Measurements from ENCODE around the gene SLC49A4.

SLC49A4 gene

DNA sequence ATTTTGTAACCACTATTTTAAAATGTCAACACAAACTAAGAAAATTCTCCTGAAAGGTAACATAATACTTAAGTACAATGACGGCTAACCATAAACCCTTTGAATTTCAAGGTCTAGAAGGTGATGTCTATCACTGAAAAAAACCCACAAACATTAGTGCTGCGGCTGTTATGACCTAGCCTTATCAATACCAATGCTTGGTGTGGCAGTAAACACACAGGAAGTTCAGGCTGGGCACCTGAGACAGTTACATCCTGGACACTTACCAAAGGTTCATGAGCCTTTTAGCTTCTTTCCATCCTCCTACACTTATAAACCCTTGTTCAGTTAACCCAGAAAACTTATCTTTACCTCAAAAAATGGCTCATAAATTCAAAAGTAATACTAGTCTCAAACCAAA is 7.0 kb upstream of the SLC49A4 start:
- DNase-seq (ENCODE audit: extremely low read depth, low read depth), result no peak
- TF ChIP-seq, protein P1, sequence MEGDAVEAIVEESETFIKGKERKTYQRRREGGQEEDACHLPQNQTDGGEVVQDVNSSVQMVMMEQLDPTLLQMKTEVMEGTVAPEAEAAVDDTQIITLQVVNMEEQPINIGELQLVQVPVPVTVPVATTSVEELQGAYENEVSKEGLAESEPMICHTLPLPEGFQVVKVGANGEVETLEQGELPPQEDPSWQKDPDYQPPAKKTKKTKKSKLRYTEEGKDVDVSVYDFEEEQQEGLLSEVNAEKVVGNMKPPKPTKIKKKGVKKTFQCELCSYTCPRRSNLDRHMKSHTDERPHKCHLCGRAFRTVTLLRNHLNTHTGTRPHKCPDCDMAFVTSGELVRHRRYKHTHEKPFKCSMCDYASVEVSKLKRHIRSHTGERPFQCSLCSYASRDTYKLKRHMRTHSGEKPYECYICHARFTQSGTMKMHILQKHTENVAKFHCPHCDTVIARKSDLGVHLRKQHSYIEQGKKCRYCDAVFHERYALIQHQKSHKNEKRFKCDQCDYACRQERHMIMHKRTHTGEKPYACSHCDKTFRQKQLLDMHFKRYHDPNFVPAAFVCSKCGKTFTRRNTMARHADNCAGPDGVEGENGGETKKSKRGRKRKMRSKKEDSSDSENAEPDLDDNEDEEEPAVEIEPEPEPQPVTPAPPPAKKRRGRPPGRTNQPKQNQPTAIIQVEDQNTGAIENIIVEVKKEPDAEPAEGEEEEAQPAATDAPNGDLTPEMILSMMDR (IDR thresholded peaks at IDR 0.05; ENCODE audit: low read depth, low read length), result no peak

DNA sequence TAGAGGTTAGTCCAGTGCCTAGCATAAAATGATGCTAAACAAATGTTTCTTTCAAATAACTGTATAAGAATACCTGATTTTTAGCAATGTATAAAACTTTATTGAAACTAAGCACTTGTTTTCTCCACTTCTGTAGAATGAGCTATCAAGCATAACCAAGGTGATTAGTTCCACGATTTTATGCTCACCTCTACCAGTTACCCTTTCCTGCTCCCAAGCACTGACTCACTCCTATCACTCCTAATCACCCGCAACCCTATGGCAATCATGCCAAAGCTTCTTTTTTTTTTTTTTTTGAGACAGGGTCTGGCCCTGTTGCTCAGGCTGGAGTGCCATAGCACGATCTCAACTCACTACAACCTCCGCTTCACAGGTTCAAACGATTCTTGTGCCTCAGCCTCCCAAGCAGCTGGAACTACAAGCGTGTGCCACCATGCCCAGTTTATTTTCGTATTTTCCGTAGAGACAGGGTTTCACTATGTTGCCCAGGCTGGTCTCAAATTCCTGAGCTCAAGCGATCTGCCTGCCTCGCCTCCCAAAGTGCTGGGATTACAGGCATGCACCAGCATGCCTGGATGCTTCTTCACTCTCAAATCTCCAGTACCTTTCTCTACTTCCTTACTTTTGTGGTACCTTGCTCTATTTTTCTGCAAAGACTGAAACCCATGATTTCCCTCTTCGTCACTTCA is 5.1 kb upstream of the SLC49A4 start:
- TF ChIP-seq, protein P1 (IDR thresholded peaks at IDR 0.05; ENCODE audit: low read depth, low read length), result no peak
- DNase-seq (ENCODE audit: extremely low read depth, low read depth), result no peak

DNA sequence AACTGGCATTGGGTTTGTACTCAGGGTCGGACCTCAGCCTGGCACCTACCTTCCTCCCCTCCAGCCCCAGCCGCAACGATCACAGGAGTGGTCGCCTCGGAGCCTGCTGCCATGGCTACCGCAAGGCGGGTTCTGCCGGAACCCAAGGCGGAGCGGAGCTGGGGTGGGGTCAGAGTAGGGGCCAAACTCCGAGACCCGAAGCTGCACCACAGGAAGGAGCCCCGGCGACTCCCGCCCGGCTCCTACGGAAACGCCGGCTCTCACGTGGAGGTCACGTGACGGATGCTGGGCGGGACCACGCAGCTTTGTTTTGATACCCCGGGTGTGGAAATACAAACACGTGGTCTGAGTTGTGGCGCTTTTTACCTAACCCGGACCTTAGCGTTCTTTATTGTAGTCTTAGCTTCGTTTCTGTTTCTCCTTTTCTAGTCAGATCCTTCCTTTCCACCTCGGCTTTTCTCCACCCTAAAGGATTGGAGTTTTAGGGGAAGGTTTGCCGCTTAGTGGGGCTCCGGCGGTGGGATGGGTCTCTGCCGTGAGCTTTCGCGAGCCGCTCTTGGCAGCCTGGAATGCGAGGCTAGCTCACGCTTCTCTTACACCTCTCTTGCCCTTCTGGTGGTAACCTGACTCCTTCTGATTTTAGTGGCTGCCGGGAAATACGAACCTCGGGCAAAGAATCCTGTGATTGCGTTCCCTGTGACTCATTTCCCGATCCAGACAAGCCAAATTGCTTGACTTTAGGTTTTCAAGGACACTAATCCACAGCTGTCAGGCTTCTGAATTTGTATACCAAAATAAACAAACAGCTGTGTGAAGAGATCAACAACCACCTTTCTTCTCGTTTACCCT is 1.1 kb upstream of the SLC49A4 start, which contains the start of gene HSPBAP1:
Gene HSPBAP1 (minus strand): TSS at position 264 of the 849 bp plus-strand sequence. CDS start 151 bp downstream, at position 113.
- TF ChIP-seq, protein P1 (IDR thresholded peaks at IDR 0.05; ENCODE audit: low read depth, low read length), result no peak
- peak; percentile 71 for DNase-seq (ENCODE audit: extremely low read depth, low read depth)

GRCh38 chr3:122794483-122794778 is 438 bp upstream of the SLC49A4 start:
- TF ChIP-seq, protein P1 (IDR thresholded peaks at IDR 0.05; ENCODE audit: low read depth, low read length), result no peak
- no peak for DNase-seq (ENCODE audit: extremely low read depth, low read depth)

GRCh38 chr3:122795674-122796195 is 866 bp downstream of the SLC49A4 start:
- TF ChIP-seq, protein P1 (IDR thresholded peaks at IDR 0.05; ENCODE audit: low read depth, low read length), result no peak
- DNase-seq (ENCODE audit: extremely low read depth, low read depth), result no peak

- no peak for DNase-seq (ENCODE audit: extremely low read depth, low read depth)
- TF ChIP-seq, protein P1 (IDR thresholded peaks at IDR 0.05; ENCODE audit: low read depth, low read length), result no peak
Measured at GRCh38 chr3:122797291-122797690, 2.4 kb downstream of the SLC49A4 start.

DNA sequence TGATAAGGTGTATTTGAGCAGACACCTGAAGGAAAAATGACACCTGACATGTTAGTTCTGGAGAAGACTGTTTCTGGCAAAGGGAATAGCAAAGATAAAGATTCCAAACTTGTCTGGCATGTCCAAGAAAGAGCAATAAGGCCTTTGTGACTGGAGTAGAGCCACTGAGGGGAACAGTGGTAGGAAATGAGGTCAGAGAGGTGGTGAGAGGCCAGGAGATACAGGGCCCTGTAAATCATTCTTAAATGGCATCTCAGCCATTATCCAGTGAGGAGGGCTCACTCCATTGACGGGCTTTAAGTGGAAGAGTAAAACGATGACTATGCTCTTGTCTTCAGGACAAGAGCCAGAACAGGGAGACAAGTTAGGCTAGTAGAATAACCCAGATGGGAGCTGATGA is 4.5 kb downstream of the SLC49A4 start:
- no peak for DNase-seq (ENCODE audit: extremely low read depth, low read depth)
- TF ChIP-seq, protein P1 (IDR thresholded peaks at IDR 0.05; ENCODE audit: low read depth, low read length), result no peak
